SW 1271 (cell line): ENCODE measurements around the gene DOC2A.

Source experiments
- DNase-seq, 2 experiments: peaks; one replicate each; lab custom pipeline; 2025; lab: John Stamatoyannopoulos, UW

Gene DOC2A

GRCh38 chr16:30005341-30006094, 5.3 kb downstream of the DOC2A start:
- DNase-seq, result peak in 1 of 2 experiments; percentile 55

GRCh38 chr16:30004811-30005242, 6.0 kb downstream of the DOC2A start:
- no peak for DNase-seq

GRCh38 chr16:30004424-30004776, 6.4 kb downstream of the DOC2A start:
- DNase-seq, result no peak

- no peak for DNase-seq
Measured at GRCh38 chr16:30003670-30004423, 7.0 kb downstream of the DOC2A start.

GRCh38 chr16:30002614-30003346, 8.0 kb downstream of the DOC2A start:
- DNase-seq, result no peak

GRCh38 chr16:30000735-30001631, 9.8 kb downstream of the DOC2A start:
- DNase-seq, result no peak

GRCh38 chr16:29999605-30000004, 11.2 kb downstream of the DOC2A start:
- no peak for DNase-seq

- no peak for DNase-seq
Measured at GRCh38 chr16:29996766-29997250, 14.0 kb downstream of the DOC2A start.

- peak; percentile 95 to 96 for DNase-seq
Measured at GRCh38 chr16:29995911-29996765, 14.7 kb downstream of the DOC2A start, which contains the start of gene INO80E. Gene INO80E (plus strand): TSS chr16:29996241. CDS start chr16:29996311, 70 bp downstream.

GRCh38 chr16:29995324-29995910, 15.4 kb downstream of the DOC2A start, which contains the start of gene HIRIP3:
Gene HIRIP3 (minus strand): TSS chr16:29995617. CDS start chr16:29995605, 12 bp downstream.
- peak; percentile 59 to 85 for DNase-seq

GRCh38 chr16:29994600-29995323, 16.1 kb downstream of the DOC2A start:
- peak; percentile 54 to 66 for DNase-seq

GRCh38 chr16:29993903-29994599, 16.8 kb downstream of the DOC2A start:
- DNase-seq, result no peak

- no peak for DNase-seq
Measured at GRCh38 chr16:29993191-29993902, 17.5 kb downstream of the DOC2A start.

GRCh38 chr16:29992344-29992967, 18.4 kb downstream of the DOC2A start:
- DNase-seq, result no peak

GRCh38 chr16:29991571-29991904, 19.3 kb downstream of the DOC2A start:
- no peak for DNase-seq

- no peak for DNase-seq
Measured at GRCh38 chr16:29990883-29991570, 19.8 kb downstream of the DOC2A start.

GRCh38 chr16:29990034-29990433, 20.8 kb downstream of the DOC2A start:
- no peak for DNase-seq
